ENCODE data around the gene TDP1.

DNA sequence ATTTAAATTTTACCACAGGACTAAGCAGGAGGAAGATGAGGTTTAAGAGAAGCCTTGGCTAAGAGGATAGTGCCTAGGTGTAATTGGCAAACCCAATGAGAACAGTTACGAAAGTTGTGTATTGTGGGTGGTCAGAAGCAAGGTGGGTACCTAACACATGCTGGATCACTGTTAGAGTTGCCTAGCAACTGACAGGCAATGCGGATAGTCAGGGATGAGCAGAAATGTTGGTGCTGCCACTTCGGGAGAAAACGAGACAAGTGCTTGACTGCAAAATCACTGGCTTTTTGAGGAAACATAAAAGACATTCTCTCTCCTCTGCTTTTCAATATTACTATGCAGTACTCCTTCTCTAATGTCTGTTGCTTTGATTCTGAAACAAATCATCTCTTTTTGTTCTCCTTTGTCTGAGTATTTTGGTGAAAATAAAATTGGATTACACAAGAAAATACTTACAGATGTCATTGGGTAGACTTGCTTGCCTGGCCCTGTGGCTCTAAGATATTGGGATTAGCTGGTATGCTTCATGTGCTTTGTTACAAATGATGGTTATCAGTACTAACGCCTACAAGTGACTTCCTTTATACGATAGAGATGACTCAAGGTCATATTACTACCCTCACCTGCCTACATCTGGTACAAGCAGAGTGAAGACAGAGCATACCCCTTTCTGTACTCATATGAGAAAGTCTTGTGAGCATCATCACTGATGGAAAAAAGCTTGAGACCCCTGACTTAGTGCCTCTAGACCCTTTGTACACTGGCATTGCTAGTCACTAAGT lies 48.0 kb downstream of the TDP1 start:
- TF ChIP-seq, protein P1, sequence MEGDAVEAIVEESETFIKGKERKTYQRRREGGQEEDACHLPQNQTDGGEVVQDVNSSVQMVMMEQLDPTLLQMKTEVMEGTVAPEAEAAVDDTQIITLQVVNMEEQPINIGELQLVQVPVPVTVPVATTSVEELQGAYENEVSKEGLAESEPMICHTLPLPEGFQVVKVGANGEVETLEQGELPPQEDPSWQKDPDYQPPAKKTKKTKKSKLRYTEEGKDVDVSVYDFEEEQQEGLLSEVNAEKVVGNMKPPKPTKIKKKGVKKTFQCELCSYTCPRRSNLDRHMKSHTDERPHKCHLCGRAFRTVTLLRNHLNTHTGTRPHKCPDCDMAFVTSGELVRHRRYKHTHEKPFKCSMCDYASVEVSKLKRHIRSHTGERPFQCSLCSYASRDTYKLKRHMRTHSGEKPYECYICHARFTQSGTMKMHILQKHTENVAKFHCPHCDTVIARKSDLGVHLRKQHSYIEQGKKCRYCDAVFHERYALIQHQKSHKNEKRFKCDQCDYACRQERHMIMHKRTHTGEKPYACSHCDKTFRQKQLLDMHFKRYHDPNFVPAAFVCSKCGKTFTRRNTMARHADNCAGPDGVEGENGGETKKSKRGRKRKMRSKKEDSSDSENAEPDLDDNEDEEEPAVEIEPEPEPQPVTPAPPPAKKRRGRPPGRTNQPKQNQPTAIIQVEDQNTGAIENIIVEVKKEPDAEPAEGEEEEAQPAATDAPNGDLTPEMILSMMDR (IDR thresholded peaks at IDR 0.05), result no peak
- no peak for TF ChIP-seq POLR2A (IDR thresholded peaks at IDR 0.05)

Data from vagina (tissue), 2 donors.